ENCODE results near the gene FLOT1. TPM values are rescaled to one million over a fixed set of nuclear protein-coding genes. Genes with fewer than 3 reads are reported as not detected.
"Not testable (repeated sequence)": the region's sequence is repeated elsewhere in the genome, so short reads cannot be mapped to it uniquely, and the experiment has no call there.

The FLOT1 gene
- total RNA-seq, 1 donor, result 119 TPM

DNA sequence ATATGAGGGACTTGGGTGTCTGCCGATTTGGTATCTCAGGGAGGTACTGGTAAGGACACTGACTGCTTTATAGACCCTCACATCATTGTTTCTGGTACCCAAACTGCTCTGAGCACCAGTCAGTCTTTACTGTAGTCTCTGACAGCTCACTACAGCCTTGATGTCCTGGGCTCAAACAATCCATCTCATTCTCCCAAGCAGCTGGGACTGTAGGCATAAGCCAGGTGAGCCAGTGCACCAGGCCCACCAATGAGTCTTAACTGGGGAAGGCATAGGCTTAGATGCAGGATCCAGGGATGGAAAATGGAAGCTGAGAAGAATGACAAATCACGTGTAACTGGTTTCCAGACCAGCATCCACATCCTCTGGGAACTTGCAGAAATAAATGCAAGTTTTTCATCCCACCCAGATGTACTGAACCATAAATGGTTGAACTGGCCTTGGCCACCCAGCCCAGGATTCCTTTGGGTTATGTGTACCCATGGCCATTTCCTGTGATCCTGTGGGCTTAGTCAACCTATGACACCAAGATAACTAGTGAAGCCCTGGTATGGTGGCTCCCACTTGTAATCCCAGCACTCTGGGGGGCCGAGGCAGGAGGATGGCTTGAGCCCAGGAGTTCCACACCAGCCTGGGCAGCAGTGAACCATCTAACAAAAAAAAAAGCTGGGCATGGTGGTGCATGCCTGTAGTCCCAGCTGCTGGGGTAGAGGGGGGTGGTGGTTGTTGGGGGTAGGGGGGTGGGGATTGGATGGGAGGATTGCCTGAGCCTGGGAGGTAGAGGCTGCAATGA lies 16.6 kb downstream of the FLOT1 start:
- no peak overlapping the region for H3K4me3 ChIP-seq (ENCODE audit: low read depth, low read length)
- DNase-seq (ENCODE audit: low read depth), result peak; percentile 33
- TF ChIP-seq, protein P1, sequence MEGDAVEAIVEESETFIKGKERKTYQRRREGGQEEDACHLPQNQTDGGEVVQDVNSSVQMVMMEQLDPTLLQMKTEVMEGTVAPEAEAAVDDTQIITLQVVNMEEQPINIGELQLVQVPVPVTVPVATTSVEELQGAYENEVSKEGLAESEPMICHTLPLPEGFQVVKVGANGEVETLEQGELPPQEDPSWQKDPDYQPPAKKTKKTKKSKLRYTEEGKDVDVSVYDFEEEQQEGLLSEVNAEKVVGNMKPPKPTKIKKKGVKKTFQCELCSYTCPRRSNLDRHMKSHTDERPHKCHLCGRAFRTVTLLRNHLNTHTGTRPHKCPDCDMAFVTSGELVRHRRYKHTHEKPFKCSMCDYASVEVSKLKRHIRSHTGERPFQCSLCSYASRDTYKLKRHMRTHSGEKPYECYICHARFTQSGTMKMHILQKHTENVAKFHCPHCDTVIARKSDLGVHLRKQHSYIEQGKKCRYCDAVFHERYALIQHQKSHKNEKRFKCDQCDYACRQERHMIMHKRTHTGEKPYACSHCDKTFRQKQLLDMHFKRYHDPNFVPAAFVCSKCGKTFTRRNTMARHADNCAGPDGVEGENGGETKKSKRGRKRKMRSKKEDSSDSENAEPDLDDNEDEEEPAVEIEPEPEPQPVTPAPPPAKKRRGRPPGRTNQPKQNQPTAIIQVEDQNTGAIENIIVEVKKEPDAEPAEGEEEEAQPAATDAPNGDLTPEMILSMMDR (IDR thresholded peaks at IDR 0.05; ENCODE audit: insufficient read depth, low read depth, low read length), result no peak

DNA sequence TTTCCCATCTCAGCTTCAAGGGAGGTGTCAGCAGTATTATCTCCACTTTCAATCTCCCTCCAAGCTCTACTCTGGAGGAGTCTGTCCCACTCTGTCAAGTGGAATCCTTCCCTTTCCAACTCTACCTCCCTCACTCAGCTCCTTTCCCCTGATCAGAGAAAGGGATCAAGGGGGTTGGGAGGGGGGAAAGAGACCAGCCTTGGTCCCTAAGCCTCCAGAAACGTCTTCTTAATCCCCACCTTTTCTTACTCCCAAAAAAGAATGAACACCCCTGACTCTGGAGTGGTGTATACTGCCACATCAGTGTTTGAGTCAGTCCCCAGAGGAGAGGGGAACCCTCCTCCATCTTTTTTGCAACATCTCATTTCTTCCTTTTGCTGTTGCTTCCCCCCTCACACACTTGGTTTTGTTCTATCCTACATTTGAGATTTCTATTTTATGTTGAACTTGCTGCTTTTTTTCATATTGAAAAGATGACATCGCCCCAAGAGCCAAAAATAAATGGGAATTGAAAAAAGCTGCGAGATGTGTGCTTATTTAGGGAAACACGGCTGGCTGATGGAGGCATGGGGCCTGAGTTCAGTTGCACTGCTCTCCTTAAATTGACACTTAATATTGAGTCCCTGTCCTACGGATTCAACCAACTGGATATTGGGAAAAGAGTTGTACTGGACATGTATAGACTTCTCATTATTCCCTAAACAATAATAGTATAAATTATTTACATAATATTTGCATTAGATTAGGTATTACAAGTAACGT lies 17.4 kb downstream of the FLOT1 start:
- TF ChIP-seq, protein P1 (IDR thresholded peaks at IDR 0.05; ENCODE audit: insufficient read depth, low read depth, low read length), result no peak
- no peak for DNase-seq (ENCODE audit: low read depth)
- H3K4me3 ChIP-seq (ENCODE audit: low read depth, low read length), result no peak overlapping the region

DNA sequence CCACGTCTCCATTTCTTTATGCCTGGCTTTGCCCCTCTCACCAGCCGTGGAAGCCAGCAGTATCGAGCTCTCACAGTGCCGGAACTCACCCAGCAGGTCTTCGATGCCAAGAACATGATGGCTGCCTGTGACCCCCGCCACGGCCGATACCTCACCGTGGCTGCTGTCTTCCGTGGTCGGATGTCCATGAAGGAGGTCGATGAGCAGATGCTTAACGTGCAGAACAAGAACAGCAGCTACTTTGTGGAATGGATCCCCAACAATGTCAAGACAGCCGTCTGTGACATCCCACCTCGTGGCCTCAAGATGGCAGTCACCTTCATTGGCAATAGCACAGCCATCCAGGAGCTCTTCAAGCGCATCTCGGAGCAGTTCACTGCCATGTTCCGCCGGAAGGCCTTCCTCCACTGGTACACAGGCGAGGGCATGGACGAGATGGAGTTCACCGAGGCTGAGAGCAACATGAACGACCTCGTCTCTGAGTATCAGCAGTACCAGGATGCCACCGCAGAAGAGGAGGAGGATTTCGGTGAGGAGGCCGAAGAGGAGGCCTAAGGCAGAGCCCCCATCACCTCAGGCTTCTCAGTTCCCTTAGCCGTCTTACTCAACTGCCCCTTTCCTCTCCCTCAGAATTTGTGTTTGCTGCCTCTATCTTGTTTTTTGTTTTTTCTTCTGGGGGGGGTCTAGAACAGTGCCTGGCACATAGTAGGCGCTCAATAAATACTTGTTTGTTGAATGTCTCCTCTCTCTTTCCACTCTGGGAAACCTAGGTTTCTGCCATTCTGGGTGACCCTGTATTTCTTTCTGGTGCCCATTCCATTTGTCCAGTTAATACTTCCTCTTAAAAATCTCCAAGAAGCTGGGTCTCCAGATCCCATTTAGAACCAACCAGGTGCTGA lies 18.4 kb downstream of the FLOT1 start:
- not testable (repeated sequence) for DNase-seq (ENCODE audit: low read depth); H3K4me3 ChIP-seq (ENCODE audit: low read depth, low read length)

DNA sequence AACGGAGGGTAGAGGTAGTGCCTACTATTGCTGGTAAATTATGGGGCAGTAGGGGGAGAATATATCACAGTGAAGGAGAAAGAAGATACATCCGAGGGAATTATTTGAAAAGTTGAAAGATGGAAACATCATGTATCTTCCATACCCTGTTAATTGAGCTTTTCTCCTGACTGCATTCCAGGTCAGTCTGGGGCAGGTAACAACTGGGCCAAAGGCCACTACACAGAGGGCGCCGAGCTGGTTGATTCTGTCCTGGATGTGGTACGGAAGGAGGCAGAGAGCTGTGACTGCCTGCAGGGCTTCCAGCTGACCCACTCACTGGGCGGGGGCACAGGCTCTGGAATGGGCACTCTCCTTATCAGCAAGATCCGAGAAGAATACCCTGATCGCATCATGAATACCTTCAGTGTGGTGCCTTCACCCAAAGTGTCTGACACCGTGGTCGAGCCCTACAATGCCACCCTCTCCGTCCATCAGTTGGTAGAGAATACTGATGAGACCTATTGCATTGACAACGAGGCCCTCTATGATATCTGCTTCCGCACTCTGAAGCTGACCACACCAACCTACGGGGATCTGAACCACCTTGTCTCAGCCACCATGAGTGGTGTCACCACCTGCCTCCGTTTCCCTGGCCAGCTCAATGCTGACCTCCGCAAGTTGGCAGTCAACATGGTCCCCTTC lies 19.2 kb downstream of the FLOT1 start:
- DNase-seq (ENCODE audit: low read depth), result not testable (repeated sequence)
- H3K4me3 ChIP-seq (ENCODE audit: low read depth, low read length), result peak overlapping the region; percentile 25

DNA sequence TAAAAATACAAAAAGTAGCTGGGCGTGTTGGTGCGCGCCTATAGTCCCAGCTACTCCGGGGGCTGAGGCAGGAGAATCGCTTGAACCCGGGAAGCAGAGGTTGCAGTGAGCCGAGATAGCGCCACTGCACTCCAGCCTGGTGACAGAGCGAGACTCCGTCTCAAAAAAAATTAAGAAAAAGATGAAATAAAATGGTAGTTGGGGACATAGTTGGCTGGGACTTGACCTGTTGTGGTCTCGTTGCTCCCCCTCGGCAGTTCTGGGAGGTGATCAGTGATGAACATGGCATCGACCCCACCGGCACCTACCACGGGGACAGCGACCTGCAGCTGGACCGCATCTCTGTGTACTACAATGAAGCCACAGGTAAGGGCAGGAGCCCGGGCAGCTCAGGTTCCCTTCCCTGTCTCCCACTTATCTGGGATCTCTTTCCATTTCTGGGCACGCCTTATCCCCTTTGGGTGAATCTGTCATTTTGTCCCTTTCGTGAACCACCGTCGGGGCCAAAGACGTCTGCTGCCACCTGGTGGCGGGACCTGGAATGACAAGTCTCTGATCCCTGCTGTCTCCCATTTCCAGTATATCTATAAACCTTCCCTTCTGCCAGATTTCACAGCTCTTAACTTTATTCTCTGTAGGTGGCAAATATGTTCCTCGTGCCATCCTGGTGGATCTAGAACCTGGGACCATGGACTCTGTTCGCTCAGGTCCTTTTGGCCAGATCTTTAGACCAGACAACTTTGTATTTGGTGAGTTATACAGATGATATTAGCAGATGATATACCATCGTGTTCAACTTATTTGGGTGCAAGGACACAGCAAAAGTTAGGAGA lies 20.0 kb downstream of the FLOT1 start:
- TF ChIP-seq, protein P1 (IDR thresholded peaks at IDR 0.05; ENCODE audit: insufficient read depth, low read depth, low read length), result peak; percentile 94
- peak overlapping the region; percentile 67 for H3K4me3 ChIP-seq (ENCODE audit: low read depth, low read length)
- DNase-seq (ENCODE audit: low read depth), result peak; percentile 79

DNA sequence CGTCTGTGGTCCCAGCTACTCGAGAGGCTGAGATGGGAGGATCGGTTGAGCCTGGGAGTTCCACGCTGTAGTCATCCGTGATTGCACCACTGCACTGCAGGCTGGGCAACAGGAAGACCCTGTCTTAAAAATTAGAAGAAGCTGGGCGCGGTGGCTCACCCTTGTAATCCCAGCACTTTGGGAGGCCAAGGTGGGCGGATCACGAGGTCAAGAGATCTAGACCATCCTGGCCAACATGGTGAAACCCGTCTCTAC lies 20.5 kb downstream of the FLOT1 start:
- DNase-seq (ENCODE audit: low read depth), result peak; percentile 68
- H3K4me3 ChIP-seq (ENCODE audit: low read depth, low read length), result peak overlapping the region; percentile 67

DNA sequence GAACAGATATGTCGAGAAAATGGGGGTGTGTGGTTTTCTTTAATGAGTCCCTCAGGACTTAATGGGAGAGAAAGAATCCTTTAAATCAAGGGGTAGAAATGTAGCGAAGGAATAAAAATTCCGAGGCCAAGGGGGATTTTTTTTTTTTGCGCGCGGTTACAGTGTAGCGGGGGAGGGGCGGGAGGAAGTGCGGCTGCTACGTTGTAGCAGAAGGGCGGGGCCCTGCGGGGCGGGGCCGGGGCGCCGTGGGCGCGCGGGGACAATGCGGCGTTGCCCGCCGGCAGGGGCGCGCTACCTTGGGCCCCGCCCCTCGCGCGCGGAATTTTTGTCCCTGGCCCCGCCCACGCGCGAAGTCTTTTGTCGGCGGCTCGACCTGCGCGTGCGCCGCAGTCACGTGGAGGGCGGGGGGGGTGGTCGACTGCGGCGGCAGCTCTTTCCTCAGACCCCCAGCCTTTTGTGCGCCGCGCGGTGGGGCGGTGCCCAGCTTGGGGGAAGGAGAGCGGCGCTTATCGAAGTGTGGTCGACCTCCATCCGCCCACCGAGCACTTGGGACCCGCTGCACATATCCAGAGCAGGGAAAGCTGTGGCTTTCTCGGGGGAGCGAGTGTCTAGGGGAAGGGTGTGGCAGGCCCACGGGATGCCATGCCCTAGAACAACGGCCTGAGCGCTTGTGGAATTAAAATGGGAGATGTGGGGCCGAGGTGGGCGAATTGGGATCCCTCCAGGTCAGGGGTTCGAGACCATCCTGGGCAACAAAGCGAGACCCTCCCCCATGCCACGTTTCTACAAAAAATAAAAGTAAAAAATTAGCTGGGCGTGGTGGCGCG lies 21.1 kb downstream of the FLOT1 start:
- TF ChIP-seq, protein P1 (IDR thresholded peaks at IDR 0.05; ENCODE audit: insufficient read depth, low read depth, low read length), result peak; percentile 14
- DNase-seq (ENCODE audit: low read depth), result peak; percentile 92
- H3K4me3 ChIP-seq (ENCODE audit: low read depth, low read length), result peak overlapping the region; percentile 98
